ENCODE data around the gene ROR2.

Gene ROR2

DNA sequence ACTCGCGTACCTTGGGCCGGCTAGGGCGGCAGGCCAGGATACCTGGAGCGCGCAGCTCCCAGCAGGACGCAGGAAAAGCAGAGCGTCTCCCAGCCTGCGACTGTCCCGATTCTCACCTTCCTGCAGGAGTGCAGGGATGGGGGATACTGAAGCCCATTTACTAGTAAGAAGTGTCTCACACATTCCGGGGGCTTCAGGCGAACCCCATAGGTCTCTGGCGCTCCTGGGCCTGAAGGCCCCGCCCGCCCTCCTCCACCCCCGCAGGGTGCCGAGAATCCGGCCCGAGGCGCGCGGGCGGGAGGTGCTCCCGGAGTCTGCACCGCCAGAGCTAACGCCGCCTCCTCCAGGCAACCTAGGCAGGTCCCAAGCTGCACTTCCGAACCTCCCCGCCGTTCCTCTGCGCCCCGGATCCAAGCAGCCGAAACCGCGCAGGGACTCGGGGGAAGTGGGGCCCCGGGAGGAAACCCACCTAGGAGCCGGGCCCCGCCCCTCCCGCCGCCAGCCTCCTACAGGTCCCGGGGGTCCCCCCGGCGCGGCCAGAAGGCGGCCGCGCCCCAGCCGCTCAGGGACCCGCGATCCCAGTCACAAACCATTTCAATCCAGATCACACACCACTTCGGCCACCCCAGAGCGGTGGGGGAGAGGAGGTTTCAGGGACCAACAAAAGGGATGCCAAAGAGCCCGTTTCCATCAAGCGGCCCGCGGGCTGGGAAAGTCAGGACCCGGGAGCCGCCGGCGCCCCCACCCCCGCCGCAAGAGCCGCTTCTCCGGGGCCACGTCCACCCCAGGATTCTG, 1.2 kb downstream of the ROR2 start:
- peak; percentile 38 for DNase-seq (ENCODE audit: low spot score)

DNA sequence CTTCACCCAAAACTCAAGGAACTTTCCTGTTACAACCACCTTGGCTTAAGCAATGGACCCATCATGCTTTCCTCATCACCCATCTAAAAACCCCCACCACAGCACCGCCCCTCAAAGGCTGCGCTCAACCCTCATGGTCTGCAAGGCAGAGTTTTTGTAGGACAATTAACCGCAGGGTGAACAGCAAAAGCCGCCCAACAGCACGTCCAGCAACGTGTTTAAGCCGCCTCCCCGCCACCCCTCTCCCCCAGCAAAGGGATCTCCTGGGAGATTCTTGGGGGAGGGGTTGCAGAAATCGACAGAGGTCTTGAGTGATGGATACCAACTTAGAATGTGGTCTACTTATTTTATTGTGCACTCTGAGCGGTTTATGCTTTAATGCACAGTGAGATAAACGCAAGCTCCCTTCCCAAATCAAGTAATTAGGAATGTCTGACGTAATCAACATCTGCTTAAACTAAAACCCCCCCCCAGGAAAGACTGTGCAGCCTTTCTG, 1.9 kb downstream of the ROR2 start:
- no peak for DNase-seq (ENCODE audit: low spot score)

DNA sequence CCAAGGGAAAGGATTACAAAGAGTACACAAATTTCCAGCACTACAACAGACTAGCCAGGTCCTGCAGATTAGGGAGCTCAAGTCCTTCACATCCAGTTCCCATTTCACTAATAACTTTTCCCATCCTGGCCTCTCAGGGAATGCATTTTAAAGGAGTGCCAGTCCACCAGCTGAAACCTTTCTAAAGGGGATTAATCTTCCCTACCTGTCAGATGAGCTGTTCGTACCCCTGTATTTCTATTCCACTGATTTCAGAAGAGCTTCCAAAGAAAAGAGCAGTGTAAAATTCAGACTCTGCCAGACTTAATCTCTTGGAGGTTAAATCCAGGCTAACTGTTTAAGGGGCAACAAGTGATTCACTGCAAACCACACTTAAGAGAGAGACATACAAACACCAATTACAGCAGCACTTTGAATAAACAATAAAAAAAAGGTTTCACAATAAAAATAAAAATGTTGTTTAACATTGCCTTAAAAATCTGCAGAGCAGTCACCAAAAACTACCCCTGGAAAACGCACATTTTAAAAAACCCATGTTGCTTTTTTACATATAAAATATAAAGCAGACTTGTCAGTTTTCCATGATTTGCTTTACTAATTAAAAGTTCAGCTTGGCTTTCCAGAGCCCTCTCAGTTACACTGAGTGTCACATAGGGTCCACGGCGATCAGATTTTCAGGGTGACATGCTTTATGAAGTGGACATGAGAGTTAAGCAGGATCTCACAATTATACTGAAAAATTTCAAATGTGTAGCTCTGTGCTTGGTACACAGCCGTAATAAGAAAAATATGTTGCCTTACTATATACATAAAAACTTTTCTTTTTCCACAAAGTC, 3.2 kb downstream of the ROR2 start:
- no peak for DNase-seq (ENCODE audit: low spot score)

DNA sequence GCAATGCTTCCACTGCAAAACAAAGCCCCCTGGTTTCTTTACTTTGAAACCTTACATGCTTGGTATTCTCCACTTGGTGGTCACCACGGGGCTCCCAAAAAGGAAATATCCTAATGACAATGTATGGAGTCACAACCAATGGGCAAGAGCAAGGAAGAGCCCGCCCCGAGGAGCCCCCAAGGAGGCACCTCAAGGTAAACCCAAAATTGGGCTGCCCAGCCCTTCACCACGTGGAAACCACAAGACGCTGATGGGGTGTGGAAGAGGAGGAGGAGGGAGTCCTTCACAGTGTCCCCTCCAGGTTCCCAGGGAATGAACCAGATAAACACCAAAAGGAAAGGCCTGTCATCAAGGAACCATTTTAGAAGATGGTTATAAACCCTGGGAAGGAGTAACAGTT, 3.8 kb downstream of the ROR2 start:
- no peak for DNase-seq (ENCODE audit: low spot score)

GRCh38 chr9:91945277-91946085, 4.5 kb downstream of the ROR2 start:
- no peak for DNase-seq (ENCODE audit: low spot score)

DNA sequence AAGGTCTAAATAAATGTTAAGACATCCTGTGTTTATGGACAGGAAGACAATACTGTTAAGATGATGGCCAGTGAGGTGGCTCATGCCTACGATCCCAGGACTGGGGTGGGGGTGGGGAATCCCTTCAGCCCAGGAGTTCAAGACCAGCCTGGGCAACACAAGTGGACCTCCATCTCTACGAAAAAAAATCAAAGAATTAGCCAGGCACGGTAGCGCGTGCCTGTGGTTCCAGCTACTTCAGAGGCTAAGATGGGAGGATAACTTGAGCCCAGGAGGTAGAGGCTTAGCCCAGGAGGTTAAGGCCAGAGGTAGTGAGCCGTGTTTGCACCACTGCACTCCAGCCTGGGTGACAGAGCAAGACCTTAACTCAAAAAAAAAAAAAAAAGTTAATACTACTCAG, 5.3 kb downstream of the ROR2 start:
- no peak for DNase-seq (ENCODE audit: low spot score)

DNA sequence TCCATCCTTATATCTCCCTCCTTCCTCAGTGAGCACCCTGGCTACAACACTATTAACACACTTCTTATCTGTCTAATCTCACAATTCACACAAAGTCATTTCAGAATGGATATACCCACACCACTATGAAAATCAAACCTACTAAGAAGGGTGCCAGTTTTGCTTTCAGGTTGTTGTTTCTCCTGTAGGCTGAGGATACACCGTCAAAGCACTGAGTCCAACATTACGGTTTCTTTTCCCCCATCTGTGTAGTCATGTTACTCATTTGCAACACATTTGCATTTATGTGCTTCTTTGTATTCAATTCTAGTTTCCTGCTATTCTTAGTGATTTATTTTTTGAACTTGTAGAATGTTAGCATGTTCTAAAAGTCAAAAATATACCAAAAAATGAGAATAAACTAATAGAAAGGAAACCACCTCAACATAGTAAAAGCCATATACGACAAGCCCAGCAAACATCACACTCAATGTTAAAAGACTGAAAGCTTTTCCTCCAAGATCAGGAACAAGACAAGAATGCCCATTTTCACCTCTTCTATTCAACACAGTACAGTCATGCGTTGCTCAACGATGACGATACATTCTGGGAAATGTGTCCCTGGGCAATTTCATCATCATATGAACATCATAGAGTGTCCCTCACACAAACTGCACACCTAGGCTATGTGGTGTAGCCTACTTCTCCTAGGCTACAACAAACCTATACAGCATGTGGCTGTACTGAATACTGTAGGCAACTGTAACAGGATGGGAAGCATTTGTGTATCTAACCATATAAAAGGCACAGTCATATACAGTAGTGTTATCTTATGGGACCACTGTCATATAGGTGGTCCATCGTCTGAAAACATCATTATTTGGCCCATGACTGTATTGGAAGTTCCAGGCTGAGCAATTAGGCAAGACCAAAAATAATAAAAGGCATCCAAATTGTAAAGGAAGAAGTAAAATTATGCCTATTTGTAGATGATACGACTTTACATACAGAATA, 6.3 kb downstream of the ROR2 start:
- no peak for DNase-seq (ENCODE audit: low spot score)

- no peak for DNase-seq (ENCODE audit: low spot score)
Measured at GRCh38 chr9:91942201-91942600, 7.8 kb downstream of the ROR2 start.

- no peak for DNase-seq (ENCODE audit: low spot score)
Measured at GRCh38 chr9:91939978-91940377, 10.1 kb downstream of the ROR2 start.

DNA sequence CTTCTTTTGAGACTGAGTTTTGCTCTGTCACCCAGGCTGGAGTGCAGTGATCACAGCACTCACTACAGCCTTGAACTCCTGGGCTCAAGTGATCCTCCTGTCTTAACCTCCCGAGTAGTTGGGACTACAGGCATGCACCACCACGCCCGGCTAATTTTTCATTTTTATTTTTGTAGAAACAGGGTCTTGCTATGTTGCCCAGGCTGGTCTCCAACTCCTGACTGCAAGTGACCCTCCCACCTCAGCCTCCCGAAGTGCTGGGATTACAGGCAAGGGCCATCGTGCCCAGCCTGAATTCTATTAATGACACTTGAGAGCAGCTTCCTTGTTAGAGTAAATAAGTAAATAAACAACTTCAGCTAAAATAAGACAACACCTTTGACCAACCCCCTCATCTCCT, 12.3 kb downstream of the ROR2 start:
- DNase-seq (ENCODE audit: low spot score), result no peak

DNA sequence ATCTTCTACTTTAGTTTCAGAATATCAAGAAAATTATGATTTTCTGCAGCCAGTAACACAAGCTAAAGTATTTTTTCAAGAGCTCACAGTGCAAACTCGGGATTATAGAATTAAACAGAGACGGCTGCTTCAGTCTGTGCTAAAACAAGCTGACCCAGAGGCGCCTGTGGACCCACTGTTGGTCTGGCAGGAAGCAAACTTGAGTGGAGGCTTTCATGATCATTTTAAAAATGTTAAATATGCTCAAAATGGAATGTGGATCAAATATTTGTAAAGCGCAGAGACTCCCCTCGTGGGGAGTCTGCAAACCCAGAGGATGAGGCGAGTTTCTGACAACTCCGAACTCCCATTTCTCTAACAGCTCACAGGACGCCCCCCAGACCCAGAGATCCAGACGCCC, 13.0 kb downstream of the ROR2 start:
- no peak for DNase-seq (ENCODE audit: low spot score)

DNA sequence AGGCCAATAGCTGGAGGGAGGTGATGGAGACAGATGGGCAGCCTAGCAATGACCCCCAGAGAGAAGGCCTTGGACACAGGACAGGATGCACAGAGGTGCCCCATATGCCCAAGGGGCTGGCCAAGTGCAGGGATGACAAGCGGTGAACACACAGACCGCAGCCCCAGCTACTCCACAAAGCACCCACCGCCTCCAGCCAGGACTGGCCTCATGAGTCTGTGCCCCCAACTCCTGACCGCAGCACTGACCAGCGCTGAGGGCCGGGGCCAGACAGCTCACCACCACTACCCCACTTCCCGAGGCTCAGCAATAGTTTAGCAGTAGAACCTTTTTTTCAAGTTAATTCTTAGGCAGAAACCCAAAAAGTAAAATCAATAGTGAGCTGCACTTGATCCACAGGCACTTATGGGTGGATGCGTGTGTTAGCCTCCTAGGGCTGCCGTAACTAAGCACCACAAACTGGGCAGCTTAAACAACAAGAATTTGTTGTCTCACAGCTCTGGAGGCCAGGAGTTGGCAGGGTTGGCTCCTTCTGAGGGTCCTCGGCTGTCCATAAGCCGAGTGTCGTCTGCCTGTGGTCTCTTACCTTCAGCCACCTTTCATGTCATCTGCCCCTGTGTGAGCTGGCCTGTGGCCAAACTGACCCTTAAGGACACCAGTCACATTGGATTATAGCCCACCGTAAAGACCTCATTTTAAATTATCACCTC, 14.1 kb downstream of the ROR2 start:
- DNase-seq (ENCODE audit: low spot score), result no peak

DNA sequence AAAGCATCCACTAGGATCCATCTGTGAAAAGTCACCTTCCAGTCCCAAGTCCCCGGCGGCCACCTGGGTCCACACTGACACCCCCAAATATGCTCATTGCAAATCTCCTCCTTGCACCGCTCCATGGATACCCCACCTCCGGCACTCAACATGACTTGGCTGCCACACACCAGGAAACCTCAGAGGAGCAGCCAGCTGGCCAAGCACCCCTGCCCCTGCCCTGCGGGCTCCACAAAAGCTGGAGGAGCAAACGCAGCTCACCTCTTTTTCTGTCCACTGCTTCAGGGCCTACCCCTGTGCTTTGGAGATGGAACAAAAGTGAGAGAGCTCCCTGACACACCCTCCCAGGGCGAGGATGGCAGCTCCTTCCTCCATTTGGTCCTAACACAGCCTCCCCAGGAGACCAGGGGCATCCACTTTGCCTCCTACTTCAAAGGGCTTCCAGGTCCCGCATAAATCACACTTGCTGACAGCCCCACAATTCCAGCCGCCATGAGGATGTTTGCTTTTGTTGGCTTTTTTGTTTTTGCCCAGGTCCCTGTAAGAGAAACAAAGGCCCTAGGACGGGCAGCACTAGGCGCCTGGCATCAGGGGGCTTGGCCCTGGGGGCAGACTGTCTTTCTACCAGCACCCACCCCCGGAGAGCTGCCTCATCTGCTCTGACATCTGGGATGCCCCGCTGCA, 14.8 kb downstream of the ROR2 start:
- DNase-seq (ENCODE audit: low spot score), result no peak

- no peak for DNase-seq (ENCODE audit: low spot score)
Measured at GRCh38 chr9:91934654-91935053, 15.4 kb downstream of the ROR2 start.

GRCh38 chr9:91933556-91934352, 16.3 kb downstream of the ROR2 start:
- no peak for DNase-seq (ENCODE audit: low spot score)

GRCh38 chr9:91930475-91930874, 19.6 kb downstream of the ROR2 start:
- DNase-seq (ENCODE audit: low spot score), result no peak

DNA sequence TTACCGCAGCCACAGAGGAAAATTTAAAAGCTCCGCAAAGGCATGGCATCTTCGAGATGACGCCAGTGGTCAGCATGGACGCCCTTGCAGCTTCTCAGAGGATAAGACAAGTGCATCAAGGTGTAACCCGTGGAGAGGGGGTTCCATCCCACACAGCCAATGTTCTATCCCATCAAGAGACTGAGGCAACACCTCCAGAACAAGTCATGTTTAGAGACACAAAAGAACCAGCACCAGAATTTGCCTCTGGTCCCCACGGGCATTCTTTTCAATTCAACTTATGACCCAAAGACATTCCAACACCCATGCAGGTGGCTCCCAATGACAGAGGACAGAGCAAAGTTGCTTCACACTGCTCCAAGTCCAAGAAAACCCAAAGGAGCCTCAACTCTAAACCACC, 20.7 kb downstream of the ROR2 start:
- no peak for DNase-seq (ENCODE audit: low spot score)

GRCh38 chr9:91927922-91928510, 22.0 kb downstream of the ROR2 start:
- DNase-seq (ENCODE audit: low spot score), result no peak

DNA sequence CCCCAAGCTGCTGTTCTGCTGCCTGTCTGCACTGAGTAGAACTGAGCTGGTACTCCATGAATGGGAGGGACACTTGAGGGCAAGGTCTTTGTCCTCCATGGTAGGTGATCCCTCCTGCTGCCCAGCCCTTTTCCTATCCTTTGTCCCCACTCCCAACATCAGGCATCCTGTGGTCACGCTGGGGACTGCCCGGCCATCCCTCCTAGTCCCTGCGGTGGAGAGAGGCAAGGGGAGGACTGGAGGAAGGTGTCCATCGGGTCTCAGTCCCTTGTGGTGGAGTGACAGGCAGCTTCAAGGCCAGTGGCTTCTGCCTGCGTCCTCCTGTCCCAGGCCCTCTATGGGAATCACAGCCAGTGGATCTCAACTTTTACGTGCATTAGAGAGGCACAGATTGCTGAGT, 25.9 kb downstream of the ROR2 start:
- DNase-seq (ENCODE audit: low spot score), result no peak

All from hepatic stellate cell (primary cell).